CD4-positive, alpha-beta T cell treated with Interleukin-6 for 4 hours (primary cell): ENCODE results near the gene DDX20.
"Not testable (repeated sequence)": the region's sequence is repeated elsewhere in the genome, so short reads cannot be mapped to it uniquely, and the experiment has no call there.

Experiments used
- DNase-seq: peaks from one replicate; pipeline ENCODE4 v3.0.0-alpha.2; 2020; ENCODE audit warnings: mixed read lengths

DDX20 gene

GRCh38 chr1:111792249-111792648 is 36.5 kb downstream of the DDX20 start:
- DNase-seq = no peak

- no peak for DNase-seq
Observed at GRCh38 chr1:111793923-111794322, 38.2 kb downstream of the DDX20 start.

- no peak for DNase-seq
Observed at GRCh38 chr1:111795401-111795800, 39.7 kb downstream of the DDX20 start.

GRCh38 chr1:111798580-111798979 is 42.9 kb downstream of the DDX20 start:
- DNase-seq = no peak

- DNase-seq = not testable (repeated sequence)
Observed at GRCh38 chr1:111799722-111800121, 44.0 kb downstream of the DDX20 start.

GRCh38 chr1:111801071-111801850 is 45.6 kb downstream of the DDX20 start:
- DNase-seq = no peak

- DNase-seq = no peak
Observed at GRCh38 chr1:111802110-111802509, 46.4 kb downstream of the DDX20 start.

GRCh38 chr1:111802984-111803383 is 47.3 kb downstream of the DDX20 start:
- no peak for DNase-seq

- DNase-seq = no peak
Observed at GRCh38 chr1:111803951-111804350, 48.2 kb downstream of the DDX20 start.

GRCh38 chr1:111804776-111805175 is 49.1 kb downstream of the DDX20 start:
- no peak for DNase-seq

- DNase-seq = no peak
Observed at GRCh38 chr1:111805251-111805650, 49.5 kb downstream of the DDX20 start.

GRCh38 chr1:111811891-111812290 is 56.2 kb downstream of the DDX20 start:
- DNase-seq = no peak

GRCh38 chr1:111812306-111812705 is 56.6 kb downstream of the DDX20 start:
- no peak for DNase-seq

- no peak for DNase-seq
Observed at GRCh38 chr1:111813440-111814304, 58.0 kb downstream of the DDX20 start.

- no peak for DNase-seq
Observed at GRCh38 chr1:111814305-111814628, 58.6 kb downstream of the DDX20 start.

GRCh38 chr1:111814642-111815041 is 58.9 kb downstream of the DDX20 start:
- DNase-seq = no peak
